RWPE2 (cell line): ENCODE data around the gene DPEP3.

Experiments
- ATAC-seq: fragments of 200-7000 bp; cut with Tn5 transposase; 3 replicates; pipeline ENCODE4 v1.9.1; 2021; ENCODE audit warnings: low read depth
- DNase-seq: peaks from one replicate; pipeline ENCODE4 v3.0.0-alpha.2; 2020; ENCODE audit warnings: low spot score
- H3K27ac ChIP-seq: fragments of 450-650 bp; 2 replicates; pipeline ENCODE4 v1.5.1; 2017; ENCODE audit warnings: mild to moderate bottlenecking; ENCODE audit not compliant: poor library complexity, severe bottlenecking
- H3K27me3 ChIP-seq: fragments of 250-450 bp; sonication (Bioruptor Pico); 2 replicates; pipeline ENCODE4 v1.5.1; 2021; ENCODE audit warnings: mild to moderate bottlenecking, moderate library complexity; ENCODE audit not compliant: insufficient read depth, poor library complexity, severe bottlenecking
- H3K36me3 ChIP-seq: fragments of 250-450 bp; sonication (Bioruptor Pico); 2 replicates; pipeline ENCODE4 v1.5.1; 2020; ENCODE audit warnings: low read depth, mild to moderate bottlenecking, moderate library complexity
- H3K4me1 ChIP-seq: fragments of 250-450 bp; sonication (Bioruptor Pico); 2 replicates; pipeline ENCODE4 v1.5.1; 2021; ENCODE audit warnings: mild to moderate bottlenecking, moderate library complexity; ENCODE audit not compliant: insufficient read depth, poor library complexity, severe bottlenecking
- H3K4me3 ChIP-seq: fragments of 250-450 bp; sonication (Bioruptor Pico); 2 replicates; pipeline ENCODE4 v1.5.1; 2021; ENCODE audit warnings: mild to moderate bottlenecking, moderate library complexity; ENCODE audit not compliant: severe bottlenecking
- H3K9me3 ChIP-seq: fragments of 250-450 bp; sonication (Bioruptor Pico); 2 replicates; pipeline ENCODE4 v1.5.1; 2021; ENCODE audit warnings: mild to moderate bottlenecking, moderate library complexity; ENCODE audit not compliant: severe bottlenecking
- TF ChIP-seq, protein P1 (sequence below): fragments of 450-650 bp; IDR thresholded peaks from one replicate; pipeline ENCODE4 v1.5.1; 2017; ENCODE audit warnings: mild to moderate bottlenecking, moderate library complexity; ENCODE audit not compliant: poor library complexity, severe bottlenecking

The DPEP3 gene, protein sequence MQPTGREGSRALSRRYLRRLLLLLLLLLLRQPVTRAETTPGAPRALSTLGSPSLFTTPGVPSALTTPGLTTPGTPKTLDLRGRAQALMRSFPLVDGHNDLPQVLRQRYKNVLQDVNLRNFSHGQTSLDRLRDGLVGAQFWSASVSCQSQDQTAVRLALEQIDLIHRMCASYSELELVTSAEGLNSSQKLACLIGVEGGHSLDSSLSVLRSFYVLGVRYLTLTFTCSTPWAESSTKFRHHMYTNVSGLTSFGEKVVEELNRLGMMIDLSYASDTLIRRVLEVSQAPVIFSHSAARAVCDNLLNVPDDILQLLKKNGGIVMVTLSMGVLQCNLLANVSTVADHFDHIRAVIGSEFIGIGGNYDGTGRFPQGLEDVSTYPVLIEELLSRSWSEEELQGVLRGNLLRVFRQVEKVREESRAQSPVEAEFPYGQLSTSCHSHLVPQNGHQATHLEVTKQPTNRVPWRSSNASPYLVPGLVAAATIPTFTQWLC

DNA sequence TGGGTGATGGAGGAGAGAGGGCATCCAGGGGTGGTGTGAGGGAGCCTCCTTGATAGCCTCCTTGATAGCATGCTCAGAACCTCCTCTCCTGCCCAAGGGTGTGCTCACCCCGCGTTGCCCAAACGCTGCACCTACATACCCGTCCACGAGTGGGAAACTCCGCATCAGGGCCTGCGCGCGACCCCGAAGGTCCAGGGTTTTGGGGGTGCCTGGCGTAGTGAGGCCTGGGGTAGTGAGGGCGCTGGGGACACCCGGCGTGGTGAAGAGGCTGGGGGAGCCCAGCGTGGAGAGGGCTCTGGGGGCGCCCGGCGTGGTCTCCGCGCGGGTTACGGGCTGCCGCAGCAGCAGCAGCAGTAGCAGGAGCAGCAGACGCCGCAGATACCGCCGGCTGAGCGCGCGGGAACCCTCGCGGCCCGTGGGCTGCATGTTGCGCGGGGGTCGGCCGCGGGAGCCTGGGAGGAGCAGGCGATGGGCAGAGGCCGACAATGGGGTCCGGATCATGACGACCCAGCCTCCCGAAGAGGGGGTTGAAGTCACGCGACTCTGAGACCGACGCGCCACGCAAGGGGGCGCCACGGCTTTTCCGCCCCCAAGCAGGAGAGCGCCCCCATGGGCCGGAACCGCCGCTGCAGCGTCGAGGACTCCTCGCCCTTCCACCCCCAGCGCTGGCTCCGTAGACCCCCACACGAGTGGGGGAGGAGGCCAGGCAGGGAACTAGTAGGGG is at the start of gene DPEP3:
Gene DPEP3 (minus strand): TSS at position 545 of the 724 bp plus-strand sequence. CDS start 119 bp downstream, at position 426.
- Histone ChIP-seq H3K4me3 (no peak within 1 kb of the TSS), H3K27me3 (no peaks in the 10 kb centered on the region), H3K9me3 (no peaks in the 10 kb centered on the region), H3K27ac (no peak within 1 kb of the TSS), H3K36me3 (no peaks in the 10 kb centered on the region), H3K4me1 (peaks cover 13% of the 10 kb centered on the region)
- DNase-seq: no peak
- TF ChIP-seq, protein P1, sequence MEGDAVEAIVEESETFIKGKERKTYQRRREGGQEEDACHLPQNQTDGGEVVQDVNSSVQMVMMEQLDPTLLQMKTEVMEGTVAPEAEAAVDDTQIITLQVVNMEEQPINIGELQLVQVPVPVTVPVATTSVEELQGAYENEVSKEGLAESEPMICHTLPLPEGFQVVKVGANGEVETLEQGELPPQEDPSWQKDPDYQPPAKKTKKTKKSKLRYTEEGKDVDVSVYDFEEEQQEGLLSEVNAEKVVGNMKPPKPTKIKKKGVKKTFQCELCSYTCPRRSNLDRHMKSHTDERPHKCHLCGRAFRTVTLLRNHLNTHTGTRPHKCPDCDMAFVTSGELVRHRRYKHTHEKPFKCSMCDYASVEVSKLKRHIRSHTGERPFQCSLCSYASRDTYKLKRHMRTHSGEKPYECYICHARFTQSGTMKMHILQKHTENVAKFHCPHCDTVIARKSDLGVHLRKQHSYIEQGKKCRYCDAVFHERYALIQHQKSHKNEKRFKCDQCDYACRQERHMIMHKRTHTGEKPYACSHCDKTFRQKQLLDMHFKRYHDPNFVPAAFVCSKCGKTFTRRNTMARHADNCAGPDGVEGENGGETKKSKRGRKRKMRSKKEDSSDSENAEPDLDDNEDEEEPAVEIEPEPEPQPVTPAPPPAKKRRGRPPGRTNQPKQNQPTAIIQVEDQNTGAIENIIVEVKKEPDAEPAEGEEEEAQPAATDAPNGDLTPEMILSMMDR: no peak
- no peak for ATAC-seq

DNA sequence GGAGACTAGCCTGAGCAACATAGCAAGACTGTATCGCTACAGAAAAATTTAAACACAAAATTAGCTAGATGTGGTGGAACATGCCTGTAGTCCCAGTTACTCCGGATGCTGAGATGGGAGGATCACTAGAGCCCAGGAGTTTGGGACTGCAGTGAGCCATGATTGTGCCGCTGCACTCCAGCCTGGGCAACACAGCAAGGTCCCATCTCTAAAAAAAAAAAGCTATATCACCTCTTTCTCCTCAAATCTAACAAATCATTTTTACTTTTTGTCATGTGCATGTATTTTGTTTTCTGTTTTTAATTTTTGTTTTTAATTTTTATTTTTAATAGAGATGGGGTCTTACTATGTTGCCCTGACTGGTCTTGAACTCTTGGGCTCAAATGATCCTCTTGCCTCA is 48.7 kb upstream of the DPEP3 start:
- Histone ChIP-seq H3K4me1 (peaks cover 12% of the 10 kb centered on the region), H3K4me3 (no peak overlapping the region), H3K27me3 (no peaks in the 10 kb centered on the region), H3K9me3 (no peaks in the 10 kb centered on the region), H3K27ac (no peak overlapping the region), H3K36me3 (peaks cover 47% of the 10 kb centered on the region)
- TF ChIP-seq, protein P1: no peak
- ATAC-seq (no peak), DNase-seq (no peak)

DNA sequence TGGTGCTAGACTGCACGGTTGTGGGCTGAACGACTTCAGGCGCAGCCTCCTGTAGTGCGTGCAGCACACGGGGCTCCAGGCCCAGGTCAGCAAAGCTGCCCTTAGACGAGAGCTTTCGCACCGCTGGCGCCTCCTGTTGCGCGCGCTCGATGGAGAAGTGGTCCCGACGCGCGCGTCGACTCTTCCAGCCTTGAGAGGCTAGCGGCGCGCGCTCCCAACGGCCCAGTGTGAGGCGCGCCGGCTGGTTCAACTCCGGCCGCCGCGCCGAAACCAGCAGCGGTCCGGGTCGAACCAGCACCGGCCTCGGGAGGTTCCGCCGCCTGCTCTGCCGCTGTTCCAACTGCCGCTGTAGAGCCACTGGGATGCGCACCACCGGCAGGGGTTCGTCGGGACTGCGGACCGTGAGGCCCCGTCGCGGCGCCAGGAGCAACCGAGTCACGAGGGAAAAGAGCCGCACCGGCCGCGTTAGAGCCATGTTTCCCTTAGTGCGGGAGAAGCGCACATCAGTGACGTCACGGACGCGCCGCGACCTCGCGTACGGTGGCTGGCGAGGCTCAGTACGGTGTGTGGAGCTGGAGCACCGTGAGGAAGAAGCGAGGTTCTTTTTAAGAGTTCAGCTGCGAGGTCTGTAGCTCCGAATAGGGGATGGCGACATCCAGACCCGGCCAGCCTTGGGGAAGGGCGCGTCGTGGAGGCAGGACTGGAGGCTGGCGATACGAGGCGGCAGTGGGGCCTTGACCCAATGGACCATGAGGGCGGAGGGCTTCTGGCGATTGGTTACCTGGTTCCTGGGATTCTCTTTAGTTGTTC is 42.6 kb upstream of the DPEP3 start, which contains the start of the genes DDX28 and DUS2:
Gene DDX28 (minus strand): TSS at position 505 of the 810 bp plus-strand sequence. CDS start 30 bp downstream, at position 475.
Gene DUS2 (plus strand): TSS at position 557 of the 810 bp plus-strand sequence. CDS start 14,740 bp downstream, outside the sequence.
- Histone ChIP-seq H3K27me3 (no peaks in the 10 kb centered on the region), H3K27ac (peak within 1 kb of the TSS; percentile 41), H3K9me3 (no peaks in the 10 kb centered on the region), H3K36me3 (peaks cover 37% of the 10 kb centered on the region), H3K4me1 (peaks cover 8% of the 10 kb centered on the region), H3K4me3 (peak within 1 kb of the TSS; percentile 87)
- peak; percentile 78 for ATAC-seq
- TF ChIP-seq, protein P1: no peak
- DNase-seq: peak; percentile 88

DNA sequence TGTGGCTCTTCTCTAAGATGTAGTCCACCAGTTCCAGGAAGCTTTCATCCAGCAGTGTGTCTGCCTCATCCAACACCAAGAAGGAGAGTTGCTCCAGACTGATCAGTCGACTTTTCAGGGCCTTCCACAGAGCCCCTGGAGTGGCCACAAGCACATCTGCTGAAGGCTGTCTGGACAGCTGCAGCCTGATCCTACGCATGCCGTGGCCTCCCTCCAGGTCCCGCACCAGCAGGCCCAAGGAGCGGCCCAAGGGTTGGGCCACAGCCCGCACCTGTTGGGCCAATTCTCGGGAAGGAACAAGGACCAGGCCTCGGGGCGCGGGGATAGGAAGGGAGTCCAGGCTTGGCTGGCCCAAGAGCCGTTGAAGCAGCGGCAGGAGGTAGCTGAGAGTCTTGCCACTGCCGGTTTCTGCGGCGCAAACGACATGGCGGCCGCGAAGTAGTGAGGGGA is 42.0 kb upstream of the DPEP3 start:
- peak overlapping the region; percentile 41 for H3K27ac ChIP-seq
- peak overlapping the region; percentile 87 for H3K4me3 ChIP-seq
- TF ChIP-seq, protein P1: no peak
- no peaks in the 10 kb centered on the region for H3K9me3 ChIP-seq
- no peaks in the 10 kb centered on the region for H3K27me3 ChIP-seq
- H3K36me3 ChIP-seq: peaks cover 31% of the 10 kb centered on the region
- DNase-seq (no peak), ATAC-seq (peak; percentile 6; the same call in 1 of the 3 replicates)
- peaks cover 8% of the 10 kb centered on the region for H3K4me1 ChIP-seq
